ENCODE measurements around the gene TEX38.

GRCh38 chr1:46665983-46666382 is 5.7 kb upstream of the TEX38 start:
- no peak for TF ChIP-seq CTCF (IDR thresholded peaks at IDR 0.05; ENCODE audit: low read depth, low read length)
- no peak for TF ChIP-seq EZH2phosphoT487 (IDR thresholded peaks at IDR 0.05; ENCODE audit: low read depth)
